Uterus (tissue), 4 donors: ENCODE results near the gene ANKRD63. TPM values are rescaled to one million over a fixed set of nuclear protein-coding genes. Genes with fewer than 3 reads are reported as not detected.

Experiments used
- DNase-seq, 2 donors: peaks; one replicate each; pipeline ENCODE4 v3.0.0-alpha.2; 2019 to 2020
- H3K27ac ChIP-seq, 2 donors: fragments of 200-600 bp; sonication (generic); 1 replicate in 1 of 2; 2 replicates in 1 of 2; pipeline ENCODE4 v1.5.1; 2016 to 2018
- H3K27me3 ChIP-seq, 2 donors: fragments of 200-600 bp; sonication (generic); one replicate each; pipeline ENCODE4 v1.5.1; 2018 to 2019; ENCODE audit warnings: control low read depth in 1 of 2
- H3K36me3 ChIP-seq, 2 donors: fragments of 200-600 bp; sonication (generic); one replicate each; pipeline ENCODE4 v1.5.1; 2019; ENCODE audit warnings: control low read depth in 1 of 2
- H3K4me1 ChIP-seq, 2 donors: fragments of 200-600 bp; sonication (generic); one replicate each; pipeline ENCODE4 v1.5.1; 2018 to 2019; ENCODE audit warnings: control low read depth in 1 of 2
- H3K4me3 ChIP-seq, 2 donors: fragments of 200-600 bp; sonication (generic); 1 replicate in 1 of 2; 2 replicates in 1 of 2; pipeline ENCODE4 v1.5.1; 2018 to 2019; ENCODE audit warnings: mild to moderate bottlenecking in 1 of 2
- H3K9me3 ChIP-seq, 2 donors: fragments of 200-600 bp; sonication (generic); one replicate each; pipeline ENCODE4 v1.5.1; 2019; ENCODE audit warnings: control low read depth in 1 of 2
- POLR2A ChIP-seq, 2 donors: fragments of 450-650 bp; IDR thresholded peaks; one replicate each; pipeline ENCODE4 v1.6.1; 2016; ENCODE audit warnings: antibody characterized with exemption in 2 of 2, mild to moderate bottlenecking in 1 of 2, moderate library complexity in 1 of 2
- intact Hi-C: fragments of 100-400 bp; cut with DNase I; formaldehyde crosslinking; loops from one replicate; pipeline ENCODE4 v1.15.1; 2023; ENCODE audit warnings: low total_unique reads
- total RNA-seq, 4 donors: library from RNA; depleted of rRNA in 3 of 4; stranded (reverse); fragments of >200 nt in 3 of 4; gene quantifications; one replicate each; pipeline versions ENCODE4 v1.1.0 to v1.2.4, GENCODE V29; 2014 to 2023
- TF ChIP-seq, protein P1 (sequence below), 4 experiments: fragments of 200-600 bp in 2 of 4; fragments of 450-650 bp in 2 of 4; sonication (generic) in 2 of 4; IDR thresholded peaks; one replicate each; pipeline ENCODE4 v1.5.1; 2016 to 2019; ENCODE audit warnings: antibody characterized with exemption in 4 of 4, mild to moderate bottlenecking in 2 of 4, moderate library complexity in 1 of 4
- donor health status: DM: yes; HTN: yes; CAD: no.

The ANKRD63 gene
- total RNA-seq, 4 donors from 2014 or later, result 0.28 to 0.52 TPM; not detected in 2

DNA sequence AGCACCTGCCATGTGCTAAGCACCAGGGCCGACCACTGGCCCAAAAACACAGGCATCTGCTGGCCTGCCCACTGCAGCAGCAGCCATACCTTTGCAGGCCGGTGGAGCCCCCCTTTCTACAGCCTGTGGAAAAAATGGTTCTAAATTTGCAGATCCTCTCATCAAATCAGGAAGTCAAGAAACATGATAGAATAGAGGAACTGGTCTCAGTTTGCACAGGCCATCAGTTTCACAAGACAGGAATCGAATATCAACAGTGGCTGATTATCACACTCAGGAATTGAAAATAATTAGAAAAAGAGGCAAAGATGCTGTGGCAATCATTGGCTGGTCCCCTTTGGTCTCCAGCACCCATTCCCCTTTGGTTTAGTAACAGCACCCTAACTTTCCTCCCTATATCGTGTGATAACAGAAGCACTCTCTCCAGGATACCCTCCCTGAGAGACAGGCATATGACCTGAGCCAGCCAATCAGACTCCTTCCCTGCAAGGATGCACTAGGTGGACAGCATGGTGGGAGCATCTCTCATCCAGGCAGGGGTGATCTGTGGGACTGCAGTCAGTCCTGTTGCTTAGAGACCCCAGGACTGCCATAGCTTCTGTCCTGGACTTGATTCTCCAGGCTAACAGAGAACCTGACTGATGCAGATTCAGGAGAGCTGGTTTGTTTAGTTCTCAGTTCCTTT lies 47.5 kb downstream of the ANKRD63 start:
- no peak for DNase-seq
- no peaks in the 10 kb centered on the region for H3K4me1 ChIP-seq
- H3K4me3 ChIP-seq, result no peak overlapping the region
- no peak for TF ChIP-seq POLR2A (IDR thresholded peaks at IDR 0.05)
- TF ChIP-seq, protein P1, sequence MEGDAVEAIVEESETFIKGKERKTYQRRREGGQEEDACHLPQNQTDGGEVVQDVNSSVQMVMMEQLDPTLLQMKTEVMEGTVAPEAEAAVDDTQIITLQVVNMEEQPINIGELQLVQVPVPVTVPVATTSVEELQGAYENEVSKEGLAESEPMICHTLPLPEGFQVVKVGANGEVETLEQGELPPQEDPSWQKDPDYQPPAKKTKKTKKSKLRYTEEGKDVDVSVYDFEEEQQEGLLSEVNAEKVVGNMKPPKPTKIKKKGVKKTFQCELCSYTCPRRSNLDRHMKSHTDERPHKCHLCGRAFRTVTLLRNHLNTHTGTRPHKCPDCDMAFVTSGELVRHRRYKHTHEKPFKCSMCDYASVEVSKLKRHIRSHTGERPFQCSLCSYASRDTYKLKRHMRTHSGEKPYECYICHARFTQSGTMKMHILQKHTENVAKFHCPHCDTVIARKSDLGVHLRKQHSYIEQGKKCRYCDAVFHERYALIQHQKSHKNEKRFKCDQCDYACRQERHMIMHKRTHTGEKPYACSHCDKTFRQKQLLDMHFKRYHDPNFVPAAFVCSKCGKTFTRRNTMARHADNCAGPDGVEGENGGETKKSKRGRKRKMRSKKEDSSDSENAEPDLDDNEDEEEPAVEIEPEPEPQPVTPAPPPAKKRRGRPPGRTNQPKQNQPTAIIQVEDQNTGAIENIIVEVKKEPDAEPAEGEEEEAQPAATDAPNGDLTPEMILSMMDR (IDR thresholded peaks at IDR 0.05), result no peak
- no peak overlapping the region for H3K27ac ChIP-seq
- H3K36me3 ChIP-seq, result no peaks in the 10 kb centered on the region
- no peaks in the 10 kb centered on the region for H3K9me3 ChIP-seq
- intact Hi-C loops, result no loop called here
- no peaks in the 10 kb centered on the region for H3K27me3 ChIP-seq

DNA sequence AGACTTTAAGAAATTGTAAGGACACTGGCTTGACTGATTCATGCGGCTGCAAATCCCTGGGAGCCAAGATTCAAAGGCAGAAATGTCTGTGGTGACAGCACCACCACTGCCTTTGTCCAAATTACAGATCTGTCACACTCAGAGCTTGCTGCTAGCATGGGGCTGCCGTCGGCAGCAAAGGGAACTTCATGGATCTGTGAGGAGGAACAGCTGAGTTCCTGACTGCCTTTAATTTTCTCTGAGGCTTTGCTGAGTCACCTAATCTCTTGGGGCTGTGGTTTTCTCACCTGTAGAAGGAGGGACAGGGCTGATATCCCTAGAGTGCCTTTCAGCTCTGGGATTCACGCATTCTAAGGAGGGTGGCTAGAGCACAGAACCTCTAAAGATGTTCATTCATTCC lies 48.1 kb downstream of the ANKRD63 start:
- DNase-seq, result no peak
- Histone ChIP-seq H3K27ac (no peak overlapping the region), H3K9me3 (no peaks in the 10 kb centered on the region), H3K36me3 (no peaks in the 10 kb centered on the region), H3K4me3 (no peak overlapping the region), H3K4me1 (no peaks in the 10 kb centered on the region), H3K27me3 (no peaks in the 10 kb centered on the region)
- TF ChIP-seq, protein P1 (IDR thresholded peaks at IDR 0.05), result no peak
- TF ChIP-seq POLR2A (IDR thresholded peaks at IDR 0.05), result no peak
- intact Hi-C loops, result no loop called here

DNA sequence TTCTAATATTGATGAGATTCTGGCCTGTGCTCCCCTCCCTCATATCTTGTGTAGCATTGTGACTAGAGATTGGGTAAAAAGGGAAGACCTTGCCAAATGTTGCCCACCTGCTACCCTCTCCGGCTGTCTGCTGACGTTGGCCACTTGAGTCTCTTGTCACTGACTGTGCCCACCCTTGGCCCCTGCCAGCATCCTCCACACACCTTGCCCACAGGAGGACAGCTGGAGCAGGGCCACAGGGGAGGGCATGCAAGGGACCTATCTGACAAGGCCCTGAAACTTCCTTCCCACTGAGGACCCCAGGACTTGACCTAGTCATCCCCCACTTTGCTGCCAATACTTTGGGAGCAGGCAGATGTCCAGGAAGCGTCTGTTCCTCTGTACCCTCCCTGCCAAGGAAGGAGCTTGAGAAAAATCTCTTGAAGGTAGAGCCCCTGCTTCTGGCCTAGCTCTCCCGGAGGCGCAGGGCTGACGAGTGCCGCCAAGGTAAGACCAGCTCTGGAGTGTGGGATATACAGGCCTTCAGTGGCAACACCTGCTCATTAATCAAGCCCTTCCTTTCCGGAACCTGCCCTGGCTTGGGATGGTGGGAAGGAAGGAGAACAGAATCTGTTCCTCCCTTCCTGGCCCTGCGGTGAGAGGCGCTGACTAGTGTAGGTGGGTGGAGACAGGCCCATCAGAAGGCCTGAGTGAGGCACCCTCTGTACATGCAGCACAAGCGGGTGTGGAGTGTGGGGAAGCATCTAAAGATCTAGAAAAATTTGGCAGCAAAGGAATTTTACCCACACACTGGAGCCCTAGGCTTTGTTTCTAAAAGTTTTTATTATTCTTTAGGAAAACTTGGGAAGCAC lies 48.9 kb downstream of the ANKRD63 start:
- Histone ChIP-seq H3K27me3 (no peaks in the 10 kb centered on the region), H3K36me3 (no peaks in the 10 kb centered on the region), H3K9me3 (no peaks in the 10 kb centered on the region), H3K4me1 (no peaks in the 10 kb centered on the region), H3K4me3 (no peak overlapping the region), H3K27ac (no peak overlapping the region)
- no peak for DNase-seq
- TF ChIP-seq POLR2A (IDR thresholded peaks at IDR 0.05), result no peak
- TF ChIP-seq, protein P1 (IDR thresholded peaks at IDR 0.05), result no peak
- intact Hi-C loops, result no loop called here

DNA sequence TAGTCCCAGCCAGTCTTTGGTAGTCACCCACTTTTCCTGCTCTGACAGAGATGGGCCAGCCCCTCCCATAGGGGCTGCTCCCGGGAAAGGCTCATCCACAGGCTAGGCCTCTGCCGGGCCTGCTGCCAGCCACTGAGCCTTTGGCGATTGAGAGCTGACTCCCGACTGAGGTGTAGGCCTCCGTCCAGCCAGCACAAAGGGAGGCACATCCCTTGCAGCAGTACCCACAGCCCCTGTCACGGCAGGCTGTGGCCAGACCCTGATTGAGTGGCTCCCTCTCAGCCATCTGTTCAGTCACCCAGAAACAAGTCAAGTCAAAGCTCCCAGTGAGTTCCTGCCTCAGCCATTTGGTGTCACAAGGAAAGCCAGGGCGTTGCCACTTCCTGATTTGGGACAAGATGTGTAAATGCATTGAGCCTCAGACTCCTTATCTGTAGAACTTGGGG lies 50.2 kb downstream of the ANKRD63 start:
- Histone ChIP-seq H3K4me1 (no peaks in the 10 kb centered on the region), H3K4me3 (no peak overlapping the region), H3K27ac (no peak overlapping the region), H3K36me3 (no peaks in the 10 kb centered on the region), H3K27me3 (no peaks in the 10 kb centered on the region), H3K9me3 (no peaks in the 10 kb centered on the region)
- DNase-seq, result no peak
- intact Hi-C loops, result no loop called here
- TF ChIP-seq POLR2A (IDR thresholded peaks at IDR 0.05), result no peak
- TF ChIP-seq, protein P1 (IDR thresholded peaks at IDR 0.05), result no peak

Other genes starting within 250 kb of the ANKRD63 start
- 100 to 1,000 TPM; 142 to 485 (median 230) TPM for gene SRP14, start 243.9 kb downstream of the ANKRD63 start, total RNA-seq
- gene BMF, start 174.2 kb downstream of the ANKRD63 start, total RNA-seq, result 10 to 100 TPM in 3 of 4 donors, 1 to 10 TPM in 1; 7.1 to 46.2 (median 22.6) TPM
- 10 to 100 TPM in 1 of 4 donors, under 1 TPM in 1, not detected in 2; under 0.01 to 31.5 TPM for gene BUB1B, start 122.0 kb downstream of the ANKRD63 start, total RNA-seq
- 1 to 10 TPM in 3 of 4 donors, not detected in 1; 2.3 to 5.0 (median 3.3) TPM for gene PAK6, start 44.0 kb downstream of the ANKRD63 start, total RNA-seq
- 10 to 100 TPM in 2 of 4 donors, 1 to 10 TPM in 2; 3.5 to 19.0 (median 9.3) TPM for gene PLCB2, start 24.9 kb upstream of the ANKRD63 start, total RNA-seq
- gene INAFM2, start 40.6 kb upstream of the ANKRD63 start, total RNA-seq, result 10 to 100 TPM in 2 of 4 donors, 1 to 10 TPM in 2; 3.2 to 68.1 (median 8.9) TPM
- 10 to 100 TPM in 1 of 4 donors, 1 to 10 TPM in 3; 2.4 to 43.8 (median 6.6) TPM for gene CCDC9B, start 57.9 kb upstream of the ANKRD63 start, total RNA-seq
- 1 to 10 TPM in 1 of 4 donors, not detected in 3; 1.8 TPM for gene PHGR1, start 68.0 kb upstream of the ANKRD63 start, total RNA-seq
- under 1 TPM in 2 of 4 donors, not detected in 2; 0.14 to 0.85 TPM for gene DISP2, start 75.2 kb upstream of the ANKRD63 start, total RNA-seq
- gene KNSTRN, start 99.7 kb upstream of the ANKRD63 start, total RNA-seq, result 10 to 100 TPM in 2 of 4 donors, 1 to 10 TPM in 2; 2.1 to 23.5 (median 9.7) TPM
- gene IVD, start 122.7 kb upstream of the ANKRD63 start, total RNA-seq, result 100 to 1,000 TPM in 1 of 4 donors, 10 to 100 TPM in 3; 66.5 to 203 (median 83.7) TPM
- 10 to 100 TPM in 2 of 4 donors, 1 to 10 TPM in 2; 5.0 to 35.5 (median 10.5) TPM for gene BAHD1, start 157.9 kb upstream of the ANKRD63 start, total RNA-seq
- 10 to 100 TPM in 3 of 4 donors, 1 to 10 TPM in 1; 6.8 to 26.1 (median 17.9) TPM for gene CHST14, start 187.9 kb upstream of the ANKRD63 start, total RNA-seq